Transverse colon (tissue), 4 donors: ENCODE measurements around the gene SLC27A2.
"Not testable (repeated sequence)": the region's sequence is repeated elsewhere in the genome, so short reads cannot be mapped to it uniquely, and the experiment has no call there.

Experiments
- CTCF ChIP-seq, 5 experiments: fragments of 200-600 bp in 3 of 5; fragments of 450-650 bp in 2 of 5; sonication (generic) in 3 of 5; IDR thresholded peaks; 1 replicate in 2 of 5; 2 replicates in 3 of 5; pipeline ENCODE4 v1.5.1; 2016 to 2017; ENCODE audit warnings: antibody characterized with exemption in 5 of 5, inconsistent platforms in 3 of 5, mild to moderate bottlenecking in 2 of 5, moderate library complexity in 1 of 5
- EP300 ChIP-seq: sonication (generic); formaldehyde crosslinking; IDR thresholded peaks from one replicate; pipeline ENCODE4 v1.6.1; 2017; ENCODE audit warnings: antibody characterized with exemption, low read depth
- POLR2A ChIP-seq: fragments of 450-650 bp; IDR thresholded peaks from one replicate; pipeline ENCODE4 v1.6.1; 2016; ENCODE audit warnings: antibody characterized with exemption, mild to moderate bottlenecking, moderate library complexity
- POLR2AphosphoS5 ChIP-seq, 3 donors: sonication (generic); formaldehyde crosslinking; IDR thresholded peaks; one replicate each; pipeline ENCODE4 v1.6.1; 2016; ENCODE audit warnings: antibody characterized with exemption in 3 of 3

GRCh38 chr15:50172360-50172895 lies 9.6 kb upstream of the SLC27A2 start:
- not testable (repeated sequence) for TF ChIP-seq POLR2A; CTCF (IDR thresholded peaks at IDR 0.05); POLR2AphosphoS5 (IDR thresholded peaks at IDR 0.05); EP300
